LNCAP (cell line): ENCODE results near the gene CHCHD6.

Experiments used
- CTCF ChIP-seq: fragments of 450-650 bp; IDR thresholded peaks from 2 replicates; pipeline ENCODE4 v1.5.1; 2017; ENCODE audit warnings: mild to moderate bottlenecking

Gene CHCHD6

GRCh38 chr3:126932188-126932931 is 228.3 kb downstream of the CHCHD6 start:
- TF ChIP-seq CTCF: no peak

- no peak for TF ChIP-seq CTCF
Observed at GRCh38 chr3:126934031-126934531, 230.0 kb downstream of the CHCHD6 start.

GRCh38 chr3:126934991-126935390 is 231.0 kb downstream of the CHCHD6 start:
- TF ChIP-seq CTCF: no peak

- TF ChIP-seq CTCF: no peak
Observed at GRCh38 chr3:126935756-126936509, 231.9 kb downstream of the CHCHD6 start.

GRCh38 chr3:126936853-126937425 is 232.9 kb downstream of the CHCHD6 start:
- no peak for TF ChIP-seq CTCF

- TF ChIP-seq CTCF: no peak
Observed at GRCh38 chr3:126937533-126937932, 233.5 kb downstream of the CHCHD6 start.

- no peak for TF ChIP-seq CTCF
Observed at GRCh38 chr3:126937973-126938372, 233.9 kb downstream of the CHCHD6 start.
